Measurements from ENCODE around the gene LSM12. TPM values are rescaled to one million over a fixed set of nuclear protein-coding genes. Genes with fewer than 3 reads are reported as not detected.
A peak's percentile ranks its signal among the peaks of the same experiment; 100 is the strongest.
"Not testable (repeated sequence)": the region's sequence is repeated elsewhere in the genome, so short reads cannot be mapped to it uniquely, and the experiment has no call there.

LSM12 gene
- total RNA-seq, 4 donors from 2014 or later: 33.3 to 53.0 (median 41.1) TPM

DNA sequence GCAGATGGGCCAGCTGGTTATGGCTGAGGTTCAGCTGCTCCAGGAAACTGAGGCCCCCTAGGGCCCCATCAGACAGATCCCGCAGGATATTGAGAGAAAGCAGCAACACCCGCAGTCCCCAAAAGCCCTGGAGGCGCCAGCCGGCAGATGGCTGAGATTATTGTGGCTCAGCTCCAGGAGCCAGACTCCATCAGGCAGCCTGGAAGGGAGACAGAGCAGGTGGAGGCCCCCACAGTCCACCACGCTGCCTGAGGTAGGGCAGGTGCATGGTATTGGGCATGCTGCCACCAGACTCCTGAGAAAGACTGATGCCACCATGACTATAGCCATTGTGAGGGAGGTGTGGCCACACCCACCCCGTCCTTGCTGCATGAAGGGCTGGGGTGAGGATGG, 42.2 kb downstream of the LSM12 start:
- Histone ChIP-seq H3K4me1 (no peaks in the 10 kb centered on the region), H3K4me3 (no peak overlapping the region), H3K36me3 (peaks cover 0 to 46% of the 10 kb centered on the region in 2 donors), H3K27ac (no peak overlapping the region), H3K9me3 (no peaks in the 10 kb centered on the region), H3K27me3 (no peaks in the 10 kb centered on the region)
- TF ChIP-seq POLR2A (IDR thresholded peaks at IDR 0.05) (no peak), POLR2AphosphoS5 (IDR thresholded peaks at IDR 0.05) (no peak), EP300 (IDR thresholded peaks at IDR 0.05) (no peak)
- TF ChIP-seq, protein P1, sequence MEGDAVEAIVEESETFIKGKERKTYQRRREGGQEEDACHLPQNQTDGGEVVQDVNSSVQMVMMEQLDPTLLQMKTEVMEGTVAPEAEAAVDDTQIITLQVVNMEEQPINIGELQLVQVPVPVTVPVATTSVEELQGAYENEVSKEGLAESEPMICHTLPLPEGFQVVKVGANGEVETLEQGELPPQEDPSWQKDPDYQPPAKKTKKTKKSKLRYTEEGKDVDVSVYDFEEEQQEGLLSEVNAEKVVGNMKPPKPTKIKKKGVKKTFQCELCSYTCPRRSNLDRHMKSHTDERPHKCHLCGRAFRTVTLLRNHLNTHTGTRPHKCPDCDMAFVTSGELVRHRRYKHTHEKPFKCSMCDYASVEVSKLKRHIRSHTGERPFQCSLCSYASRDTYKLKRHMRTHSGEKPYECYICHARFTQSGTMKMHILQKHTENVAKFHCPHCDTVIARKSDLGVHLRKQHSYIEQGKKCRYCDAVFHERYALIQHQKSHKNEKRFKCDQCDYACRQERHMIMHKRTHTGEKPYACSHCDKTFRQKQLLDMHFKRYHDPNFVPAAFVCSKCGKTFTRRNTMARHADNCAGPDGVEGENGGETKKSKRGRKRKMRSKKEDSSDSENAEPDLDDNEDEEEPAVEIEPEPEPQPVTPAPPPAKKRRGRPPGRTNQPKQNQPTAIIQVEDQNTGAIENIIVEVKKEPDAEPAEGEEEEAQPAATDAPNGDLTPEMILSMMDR (IDR thresholded peaks at IDR 0.05): no peak
- WGBS, 2 donors (ENCODE audit: low coverage in 1 of 2): 67% methylated on average over 1 of the region's 6 CpGs; no CpG with 5 or more reads in 1 of the 2 donors
- no peak for ATAC-seq

DNA sequence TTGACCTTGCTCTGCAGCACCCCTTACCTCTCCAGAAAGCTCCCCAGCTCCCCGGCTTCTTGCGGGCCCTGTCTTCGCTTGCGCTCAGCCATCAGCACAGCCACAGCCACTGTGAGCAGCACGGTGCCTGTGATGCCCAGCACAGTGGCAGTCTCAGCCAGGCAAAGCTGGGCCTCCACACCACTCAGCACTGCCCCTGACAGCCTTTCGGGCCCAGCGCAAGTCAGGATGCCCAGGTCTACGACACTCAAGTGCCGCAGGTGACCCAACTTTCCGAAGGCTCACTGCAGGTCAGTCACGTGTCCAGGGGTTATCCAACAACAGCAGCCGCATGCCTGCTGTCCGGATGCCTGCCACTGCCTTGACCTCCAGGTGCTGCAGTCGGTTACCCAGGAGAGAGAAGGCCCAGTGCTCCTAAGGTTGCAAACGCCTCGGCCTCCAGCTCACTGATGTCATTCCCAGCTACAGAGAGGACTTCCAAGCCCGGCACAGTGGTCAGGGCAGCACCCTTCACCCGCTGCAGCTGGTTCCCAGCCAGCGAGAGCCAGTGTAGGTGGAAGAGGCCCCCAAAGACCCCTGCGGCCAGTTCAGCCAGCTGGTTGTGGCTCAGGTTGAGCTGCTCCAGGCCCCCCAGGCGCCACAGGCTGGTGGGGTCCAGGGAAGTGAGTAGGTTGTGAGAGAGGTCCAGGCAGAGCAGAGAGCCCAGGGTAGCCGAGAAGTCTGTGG, 42.8 kb downstream of the LSM12 start:
- no peak for ATAC-seq
- Histone ChIP-seq H3K27me3 (no peaks in the 10 kb centered on the region), H3K4me1 (no peaks in the 10 kb centered on the region), H3K9me3 (no peaks in the 10 kb centered on the region), H3K36me3 (peaks cover 0 to 43% of the 10 kb centered on the region in 2 donors), H3K27ac (no peak overlapping the region), H3K4me3 (no peak overlapping the region)
- WGBS, 2 donors (ENCODE audit: low coverage in 1 of 2): 89% methylated on average over 4 of the region's 22 CpGs; no CpG with 5 or more reads in 1 of the 2 donors
- TF ChIP-seq EP300 (IDR thresholded peaks at IDR 0.05): no peak
- no peak for TF ChIP-seq POLR2A (IDR thresholded peaks at IDR 0.05)
- TF ChIP-seq, protein P1 (IDR thresholded peaks at IDR 0.05): no peak
- no peak for TF ChIP-seq POLR2AphosphoS5 (IDR thresholded peaks at IDR 0.05)

DNA sequence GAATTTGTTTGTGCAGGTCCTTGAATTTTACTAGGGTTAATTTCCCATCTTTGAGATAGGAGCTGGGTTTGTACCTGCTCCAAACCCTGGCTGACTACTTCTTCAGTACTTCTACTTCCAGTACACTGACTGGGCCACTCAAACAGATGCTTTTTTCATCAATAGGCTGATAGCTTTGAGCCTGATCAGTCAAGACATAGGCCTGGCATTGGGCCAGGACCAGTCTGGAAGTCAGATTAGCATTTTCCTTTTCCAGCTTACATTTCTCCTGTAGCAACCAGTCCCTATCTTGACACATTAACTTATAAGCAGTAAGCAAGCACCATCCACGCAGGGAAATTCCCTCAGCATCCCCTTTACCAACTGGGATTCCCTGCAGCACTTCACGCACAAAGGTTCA, 44.2 kb downstream of the LSM12 start:
- Histone ChIP-seq H3K27ac (no peak overlapping the region), H3K27me3 (no peaks in the 10 kb centered on the region), H3K9me3 (no peaks in the 10 kb centered on the region), H3K36me3 (peaks cover 0 to 30% of the 10 kb centered on the region in 2 donors), H3K4me1 (no peaks in the 10 kb centered on the region), H3K4me3 (no peak overlapping the region)
- ATAC-seq: no peak
- WGBS, 2 donors (ENCODE audit: low coverage in 1 of 2): 100% methylated on average over 1 to 2 of the region's 2 CpGs
- TF ChIP-seq POLR2A (IDR thresholded peaks at IDR 0.05) (no peak), EP300 (IDR thresholded peaks at IDR 0.05) (no peak), POLR2AphosphoS5 (IDR thresholded peaks at IDR 0.05) (no peak)
- TF ChIP-seq, protein P1 (IDR thresholded peaks at IDR 0.05): no peak

DNA sequence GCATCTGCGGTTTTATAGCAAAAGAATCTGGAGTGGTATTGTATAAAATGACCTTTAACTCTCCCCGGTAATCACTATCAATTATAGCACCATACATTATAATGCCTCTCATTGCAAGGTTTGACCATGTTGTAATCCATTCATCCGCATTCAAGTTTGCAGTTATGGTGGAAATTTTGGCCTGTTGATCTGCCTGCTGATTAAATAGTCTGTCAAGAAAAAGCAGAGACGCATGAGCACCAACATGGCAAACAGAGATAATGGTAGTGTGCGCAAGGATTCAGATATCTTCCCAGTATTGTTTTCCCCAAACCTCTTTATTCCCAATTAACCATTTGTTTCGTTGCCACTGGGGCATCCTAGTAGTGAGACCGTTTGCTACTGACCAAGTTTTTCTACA, 45.2 kb downstream of the LSM12 start:
- not testable (repeated sequence) for ATAC-seq, H3K4me3 ChIP-seq, H3K4me1 ChIP-seq, H3K9me3 ChIP-seq, H3K27me3 ChIP-seq, H3K27ac ChIP-seq
- H3K36me3 ChIP-seq: peaks cover 0 to 28% of the 10 kb centered on the region in 2 donors
- WGBS, 2 donors (ENCODE audit: low coverage in 1 of 2): 84 to 89% methylated on average over 5 to 7 of the region's 7 CpGs

DNA sequence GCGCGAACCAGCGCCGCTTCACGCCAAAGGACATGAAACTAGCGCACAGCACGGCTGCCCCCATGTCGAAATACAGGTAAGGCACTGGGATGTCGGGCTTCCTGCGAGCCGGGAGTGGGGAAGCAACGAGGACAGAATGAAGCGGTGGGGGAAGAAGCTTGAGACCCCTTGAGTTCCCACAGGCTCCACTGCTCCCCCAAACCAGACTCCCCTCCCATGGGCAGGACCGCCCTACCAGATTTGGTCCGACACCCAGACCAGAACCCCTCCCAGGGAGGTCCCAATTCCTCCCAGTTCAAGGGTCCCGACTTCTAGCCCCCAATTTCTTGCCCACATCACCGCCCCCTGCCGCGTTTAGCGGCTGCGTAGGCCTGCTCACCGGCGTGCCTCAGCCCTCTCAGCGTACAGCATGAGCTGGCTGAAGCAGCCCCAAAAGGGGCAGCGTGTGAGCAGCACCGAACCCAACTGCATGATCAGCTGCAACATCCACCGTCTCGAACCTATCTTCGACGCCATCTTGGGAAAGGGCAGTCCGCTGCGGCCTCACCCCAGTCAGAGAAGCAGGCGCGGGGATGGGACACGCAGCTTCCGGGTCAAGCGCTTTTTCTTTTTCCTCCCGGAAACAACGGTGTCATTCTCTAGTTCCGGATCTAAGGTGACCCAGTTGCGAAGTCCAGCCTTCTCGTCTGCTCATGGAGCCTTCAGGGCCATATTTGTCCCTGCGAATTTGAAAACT, 51.9 kb downstream of the LSM12 start, which contains the start of gene TMEM101:
Gene TMEM101, minus strand, starts transcription at position 527 of the 736 bp plus-strand sequence. Its CDS starts 11 bp downstream, at position 516.
- Histone ChIP-seq H3K4me3 (peak within 1 kb of the TSS; percentile 69 to 79), H3K27ac (peak within 1 kb of the TSS; percentile 3 to 79 (median 77)), H3K27me3 (no peaks in the 10 kb centered on the region), H3K9me3 (no peaks in the 10 kb centered on the region), H3K4me1 (peaks cover 0 to 25% (median 0%) of the 10 kb centered on the region in 3 donors), H3K36me3 (peaks cover 0 to 31% of the 10 kb centered on the region in 2 donors)
- WGBS, 2 donors (ENCODE audit: low coverage in 1 of 2): 0% methylated on average over 24 of the region's 43 CpGs; no CpG with 5 or more reads in 1 of the 2 donors
- TF ChIP-seq POLR2A (IDR thresholded peaks at IDR 0.05) (peak in 1 of 2 donors; percentile 21), EP300 (IDR thresholded peaks at IDR 0.05) (no peak), POLR2AphosphoS5 (IDR thresholded peaks at IDR 0.05) (peak; percentile 75)
- TF ChIP-seq, protein P1 (IDR thresholded peaks at IDR 0.05): peak in 1 of 4 experiments; percentile 20
- peak; percentile 97 for ATAC-seq
